ENCODE results near the gene TSTD1. TPM values are rescaled to one million over a fixed set of nuclear protein-coding genes. Genes with fewer than 3 reads are reported as not detected.
A peak's percentile ranks its signal among the peaks of the same experiment; 100 is the strongest.

Gene TSTD1
- total RNA-seq, 1 experiment from 2014 or later, result 74.5 TPM

GRCh38 chr1:161007369-161007768 is 31.4 kb downstream of the TSTD1 start:
- ATAC-seq, result no peak
- ChIA-PET POLR2A (interaction anchor here (0.6 to 1.5 kb wide), 2 partner anchors 10 to 28 kb away, joined by 3 read pairs; no protein-coding TSS in a partner anchor), CTCF (interaction anchor here (0.9 to 1.7 kb wide), 2 partner anchors 9 to 17 kb away, joined by 3 to 6 read pairs; no protein-coding TSS in a partner anchor)
- no peak for DNase-seq (ENCODE audit: low spot score)
- peaks cover 9% of the 10 kb centered on the region for H3K36me3 Mint-ChIP-seq
- no peaks in the 10 kb centered on the region for H3K9me3 Mint-ChIP-seq
- H3K4me1 Mint-ChIP-seq, result peaks cover 33% of the 10 kb centered on the region
- TF ChIP-seq ZNF263 (CRISPR knock-in tag; IDR thresholded peaks at IDR 0.05; ENCODE audit: low read depth) (no peak), ZNF671 (CRISPR knock-in tag; IDR thresholded peaks at IDR 0.05) (no peak)
- H3K27ac Mint-ChIP-seq, result 0 out of 2 replicates have a peak overlapping the region, but pooled peaks have one; percentile 22
- no peak overlapping the region for H3K4me3 Mint-ChIP-seq
- no peaks in the 10 kb centered on the region for H3K27me3 Mint-ChIP-seq (ENCODE audit: low read depth)

- TF ChIP-seq HMGA2 (CRISPR knock-in tag; IDR thresholded peaks at IDR 0.05) (no peak), E2F1 (CRISPR knock-in tag; IDR thresholded peaks at IDR 0.05) (no peak), PRRX2 (CRISPR knock-in tag; IDR thresholded peaks at IDR 0.05) (no peak), AR (CRISPR knock-in tag; IDR thresholded peaks at IDR 0.05) (no peak), GABPB1 (CRISPR knock-in tag; IDR thresholded peaks at IDR 0.05) (no peak), ZNF425 (CRISPR knock-in tag; conservative IDR thresholded peaks at IDR 0.05) (no peak), CTCF (IDR thresholded peaks at IDR 0.05) (no peak), STAT6 (CRISPR knock-in tag; conservative IDR thresholded peaks at IDR 0.05; ENCODE audit: low read depth) (no peak), OVOL2 (CRISPR knock-in tag; IDR thresholded peaks at IDR 0.05; ENCODE audit: borderline replicate concordance) (no peak), ERG (CRISPR knock-in tag; IDR thresholded peaks at IDR 0.05) (no peak), CBFB (CRISPR knock-in tag; IDR thresholded peaks at IDR 0.05; ENCODE audit: low read depth) (no peak), ESRRA (CRISPR knock-in tag; IDR thresholded peaks at IDR 0.05; ENCODE audit: borderline replicate concordance) (no peak), MXD4 (CRISPR knock-in tag; IDR thresholded peaks at IDR 0.05; ENCODE audit: borderline replicate concordance) (no peak), ZNF423 (CRISPR knock-in tag; IDR thresholded peaks at IDR 0.05) (no peak)
- no peaks in the 10 kb centered on the region for H3K27me3 Mint-ChIP-seq (ENCODE audit: low read depth)
- CTCF ChIA-PET, result interaction anchor here (1.7 kb wide), 1 partner anchor 9 kb away, joined by 3 read pairs; no protein-coding TSS in a partner anchor
- H3K4me1 Mint-ChIP-seq, result peaks cover 27% of the 10 kb centered on the region
- DNase-seq (ENCODE audit: low spot score), result no peak
- H3K27ac Mint-ChIP-seq, result peak overlapping the region; percentile 31; the same call in 1 of the 2 replicates
- POLR2A ChIA-PET, result interaction anchor here (1.5 kb wide), 1 partner anchor 9 kb away, joined by 3 read pairs; no protein-coding TSS in a partner anchor
- H3K4me3 Mint-ChIP-seq, result no peak overlapping the region
- no peak; the same call in 1 of the 2 replicates for ATAC-seq
- peaks cover 10% of the 10 kb centered on the region for H3K36me3 Mint-ChIP-seq
- no peaks in the 10 kb centered on the region for H3K9me3 Mint-ChIP-seq
These were observed 32.2 kb downstream of the TSTD1 start for GRCh38 chr1:161006563-161006962.

Data from WTC11 (cell line).